Activated CD4-positive, CD25-positive, alpha-beta regulatory T cell (primary cell): ENCODE measurements around the gene POLR3B.

ENCODE experiments used
- DNase-seq, 4 experiments: peaks; one replicate each; lab custom pipeline; 2025; lab: John Stamatoyannopoulos, UW

Gene POLR3B

DNA sequence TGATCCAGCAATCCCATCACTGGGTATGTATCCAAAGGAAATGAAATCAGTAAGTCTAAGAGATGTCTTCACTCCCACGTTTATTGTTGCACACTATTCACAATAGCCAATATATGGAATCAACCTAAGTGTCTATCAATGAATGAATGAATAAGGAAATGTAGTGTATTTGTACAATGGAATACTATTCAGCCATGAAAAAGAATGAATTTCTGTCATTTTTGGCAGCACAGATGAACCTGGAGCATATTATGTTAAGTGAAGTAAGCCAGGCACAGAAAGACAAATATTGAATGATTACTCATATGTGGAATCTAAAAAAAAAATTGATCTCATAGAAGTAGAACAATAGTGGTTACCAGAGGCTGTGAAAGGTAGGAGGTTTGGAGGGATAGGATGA lies 194.7 kb downstream of the POLR3B start:
- no peak for DNase-seq
